ENCODE data around the gene MED13L. TPM values are rescaled to one million over a fixed set of nuclear protein-coding genes. Genes with fewer than 3 reads are reported as not detected.

The MED13L gene
- total RNA-seq, 1 experiment from 2014 or later = 20.1 TPM

- no peak for DNase-seq (ENCODE audit: low read depth)
- in situ Hi-C loops (cut with HindIII; ENCODE audit: low pct_unique_long_range_greater_than_20kb, low sequenced_read_pairs) = no loop called here
Observed at GRCh38 chr12:116306968-116307367, 29.5 kb upstream of the MED13L start.

GRCh38 chr12:116306506-116306905 lies 29.0 kb upstream of the MED13L start:
- in situ Hi-C loops (cut with HindIII; ENCODE audit: low pct_unique_long_range_greater_than_20kb, low sequenced_read_pairs) = no loop called here
- DNase-seq (ENCODE audit: low read depth) = no peak

DNA sequence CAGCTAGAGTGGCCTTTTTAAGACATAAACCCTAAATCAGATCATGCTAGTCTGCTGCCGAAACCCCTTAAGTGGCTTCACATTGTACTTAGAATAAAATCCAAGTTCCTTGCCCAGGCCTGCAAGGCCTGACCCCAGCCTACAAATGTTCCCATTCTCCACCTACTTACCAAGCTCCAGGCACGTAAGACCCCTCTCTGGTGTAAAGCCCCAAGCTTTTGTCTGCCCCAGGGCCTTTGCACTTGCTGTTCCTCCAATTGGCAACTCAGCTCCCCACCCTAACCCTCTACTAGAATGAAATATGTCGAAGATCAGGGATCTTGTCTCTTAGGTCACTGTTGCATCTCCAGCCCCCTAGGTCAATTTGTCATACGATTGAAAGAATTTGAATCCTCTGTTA lies 27.1 kb upstream of the MED13L start:
- no peak for DNase-seq (ENCODE audit: low read depth)
- in situ Hi-C loops (cut with HindIII; ENCODE audit: low pct_unique_long_range_greater_than_20kb, low sequenced_read_pairs) = no loop called here

- in situ Hi-C loops (cut with HindIII; ENCODE audit: low pct_unique_long_range_greater_than_20kb, low sequenced_read_pairs) = no loop called here
- no peak for DNase-seq (ENCODE audit: low read depth)
Observed at GRCh38 chr12:116303929-116304328, 26.4 kb upstream of the MED13L start.

GRCh38 chr12:116303066-116303465 lies 25.6 kb upstream of the MED13L start:
- in situ Hi-C loops (cut with HindIII; ENCODE audit: low pct_unique_long_range_greater_than_20kb, low sequenced_read_pairs) = no loop called here
- no peak for DNase-seq (ENCODE audit: low read depth)

DNA sequence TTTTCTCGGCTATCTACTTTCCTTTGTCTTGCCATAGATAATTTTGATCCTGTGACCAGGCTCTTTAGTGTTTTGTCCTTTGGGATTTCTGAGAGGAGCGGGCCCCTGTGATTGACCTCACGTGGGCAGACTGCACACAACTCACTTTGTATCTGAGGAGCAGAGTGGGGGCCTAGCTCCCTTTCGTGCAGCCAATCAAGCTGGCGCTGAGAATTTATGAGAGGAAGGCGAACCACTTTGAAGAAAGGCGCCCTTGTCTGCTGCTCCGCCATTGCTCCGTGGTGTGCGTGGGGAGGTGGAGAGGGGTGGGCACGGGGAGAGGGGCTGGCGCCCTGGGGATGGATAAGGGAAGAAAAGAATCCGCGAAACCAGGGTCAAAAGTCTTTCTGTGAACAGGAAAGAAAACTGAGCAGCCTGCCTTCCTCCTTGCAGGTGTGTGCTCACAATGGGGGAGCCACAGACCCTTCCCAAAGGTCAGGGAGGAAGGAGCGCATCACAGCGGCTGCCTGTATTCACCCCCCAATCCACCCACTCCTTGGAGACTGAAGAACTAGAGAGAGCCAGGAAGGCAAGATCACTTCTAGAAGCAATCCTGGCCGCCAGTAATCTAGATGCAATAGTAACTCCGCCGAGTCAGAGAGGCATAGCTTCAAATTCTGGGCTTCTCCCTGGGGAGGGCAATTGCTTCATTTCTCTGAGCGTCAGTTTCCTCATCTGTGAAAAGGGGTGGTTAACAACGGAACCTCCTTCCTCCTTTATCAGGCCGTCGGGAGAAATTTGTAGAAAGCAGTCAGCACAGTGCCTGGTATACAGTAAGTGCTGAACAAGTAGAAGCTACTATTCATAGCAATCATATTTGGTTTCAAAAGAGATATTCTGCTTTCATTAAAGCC lies 24.9 kb upstream of the MED13L start:
- in situ Hi-C loops (cut with HindIII; ENCODE audit: low pct_unique_long_range_greater_than_20kb, low sequenced_read_pairs) = no loop called here
- DNase-seq (ENCODE audit: low read depth) = no peak

DNA sequence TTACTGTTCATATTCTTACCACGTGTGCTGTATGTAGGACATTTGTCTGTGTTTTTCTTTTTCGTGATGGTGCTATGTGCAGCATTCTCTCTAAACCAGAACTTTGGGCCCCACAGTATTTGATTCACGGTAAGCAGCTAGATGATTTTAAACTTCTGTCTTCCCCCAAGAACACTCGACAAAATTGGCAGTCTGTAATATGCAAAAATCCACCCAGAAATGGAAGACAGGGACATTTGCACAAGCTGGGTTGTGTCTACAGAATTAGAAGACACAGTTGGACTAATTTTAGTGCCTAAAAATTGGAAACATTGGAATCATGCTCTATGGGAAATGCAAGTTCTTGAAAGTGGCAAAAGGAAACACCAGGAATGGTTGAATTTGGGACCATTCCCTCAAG lies 24.1 kb upstream of the MED13L start:
- in situ Hi-C loops (cut with HindIII; ENCODE audit: low pct_unique_long_range_greater_than_20kb, low sequenced_read_pairs) = no loop called here
- DNase-seq (ENCODE audit: low read depth) = no peak

DNA sequence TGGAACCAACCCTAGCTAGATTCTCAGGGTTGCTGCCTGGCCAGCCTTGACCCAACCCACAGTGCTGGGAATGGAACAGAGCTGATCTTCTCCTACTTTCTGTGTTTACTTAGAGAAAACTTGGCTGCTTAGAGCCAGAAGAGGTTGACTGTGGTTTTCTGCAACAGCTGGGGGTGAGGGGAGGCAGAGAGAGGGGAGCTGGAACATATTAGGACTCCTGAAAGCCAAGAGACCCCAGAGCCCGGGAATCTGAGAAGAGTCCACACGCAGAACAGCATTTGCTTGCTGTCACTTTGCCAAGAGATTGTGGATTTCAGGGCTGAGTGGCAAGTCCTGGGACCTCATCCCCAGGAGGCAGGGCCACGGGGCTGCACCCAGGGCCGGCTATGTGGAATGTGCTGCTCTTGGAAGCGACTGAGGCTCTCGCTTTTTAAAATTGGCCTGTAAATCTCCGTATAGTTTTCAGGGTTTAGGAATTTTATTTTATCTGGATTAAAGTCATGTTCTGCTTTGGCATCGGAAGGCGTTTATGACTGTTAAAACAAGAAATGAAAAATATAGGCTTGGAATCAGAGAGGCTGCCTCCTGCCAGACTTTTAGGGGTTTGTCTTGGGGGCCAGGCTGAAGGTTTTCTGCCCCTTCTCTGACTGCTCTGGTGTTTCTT lies 22.3 kb upstream of the MED13L start:
- in situ Hi-C loops (cut with HindIII; ENCODE audit: low pct_unique_long_range_greater_than_20kb, low sequenced_read_pairs) = no loop called here
- no peak for DNase-seq (ENCODE audit: low read depth)

DNA sequence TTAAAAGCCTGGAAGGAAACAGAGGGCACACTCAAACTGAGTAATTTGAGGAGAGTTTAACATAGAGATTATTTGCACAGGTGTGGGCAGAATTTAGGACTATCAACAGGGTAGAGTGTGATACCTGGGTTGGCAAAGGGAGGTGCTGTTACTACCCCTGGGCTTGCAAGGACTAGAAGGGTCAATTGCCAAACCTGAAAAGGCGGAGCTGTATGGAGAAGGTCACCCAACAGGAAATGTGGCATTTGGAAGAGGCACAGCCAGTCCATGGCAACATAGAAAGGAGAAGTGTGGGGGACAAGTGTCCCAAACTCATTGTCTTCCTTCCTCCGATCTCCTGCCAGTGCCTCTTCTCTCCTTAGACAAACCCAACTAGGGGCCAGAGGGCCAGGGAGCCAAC lies 21.6 kb upstream of the MED13L start:
- in situ Hi-C loops (cut with HindIII; ENCODE audit: low pct_unique_long_range_greater_than_20kb, low sequenced_read_pairs) = no loop called here
- no peak for DNase-seq (ENCODE audit: low read depth)

DNA sequence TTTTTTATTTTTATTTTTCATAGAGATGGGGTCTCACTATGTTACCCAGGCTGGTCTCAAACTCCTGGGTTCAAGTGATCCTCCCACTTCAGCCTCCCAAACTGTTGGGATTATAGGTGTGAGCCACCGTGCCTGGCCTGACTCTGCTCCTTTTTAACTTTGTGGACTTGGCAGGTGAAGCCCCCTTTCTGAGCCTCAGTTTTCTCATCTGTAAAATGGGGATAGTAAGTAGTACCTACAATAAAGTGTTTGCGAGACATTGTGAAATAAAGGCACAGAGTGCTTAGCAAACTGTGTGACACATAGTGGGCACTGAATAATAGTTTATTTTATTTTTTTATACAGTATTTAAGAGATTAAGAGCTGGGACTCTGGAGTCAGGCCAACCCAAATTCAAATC lies 21.1 kb upstream of the MED13L start:
- DNase-seq (ENCODE audit: low read depth) = no peak
- in situ Hi-C loops (cut with HindIII; ENCODE audit: low pct_unique_long_range_greater_than_20kb, low sequenced_read_pairs) = no loop called here

- no peak for DNase-seq (ENCODE audit: low read depth)
- in situ Hi-C loops (cut with HindIII; ENCODE audit: low pct_unique_long_range_greater_than_20kb, low sequenced_read_pairs) = no loop called here
Observed at GRCh38 chr12:116297224-116297834, 19.8 kb upstream of the MED13L start.

DNA sequence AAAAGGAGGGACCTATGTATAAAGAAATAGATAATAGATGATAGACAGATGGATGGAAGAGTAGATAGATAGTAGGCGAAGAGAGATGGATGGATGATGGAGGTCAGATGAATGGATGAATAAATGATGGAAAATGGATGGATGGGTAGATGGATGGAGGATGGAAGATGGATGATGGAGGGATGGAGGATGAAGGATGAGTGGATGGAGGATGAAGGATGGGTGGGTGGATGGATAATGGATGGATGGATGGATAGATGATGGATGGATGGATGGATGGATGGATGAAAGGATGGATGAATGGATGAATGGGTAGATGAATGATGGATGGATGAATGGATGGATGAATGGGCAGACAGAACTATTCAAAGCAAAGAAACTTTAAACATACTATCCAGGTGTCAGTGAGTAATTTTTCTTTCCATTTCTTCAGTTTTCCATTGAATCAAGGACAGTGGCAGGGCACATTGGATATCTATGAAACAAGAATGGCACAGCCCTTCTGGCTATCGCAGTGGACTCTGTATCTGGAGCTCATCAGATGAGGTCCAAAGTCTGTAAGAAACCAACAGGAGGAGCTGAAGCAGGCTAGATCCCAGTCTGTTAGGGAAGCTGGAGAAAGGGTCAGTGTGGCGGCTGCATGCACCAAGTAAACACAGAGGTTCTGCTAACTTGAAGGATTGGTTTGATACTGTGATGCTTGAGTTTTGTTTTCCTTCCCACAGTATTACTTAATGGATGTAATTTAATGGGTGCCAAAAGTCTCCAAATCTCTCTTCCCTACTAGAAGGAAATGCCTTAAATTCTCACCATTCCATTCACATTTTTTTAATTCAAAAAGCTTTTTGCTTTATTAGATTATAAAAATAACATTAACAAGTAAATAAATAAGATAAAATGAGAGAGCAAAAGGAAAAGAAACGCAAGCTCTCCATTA lies 18.1 kb upstream of the MED13L start:
- DNase-seq (ENCODE audit: low read depth) = no peak
- in situ Hi-C loops (cut with HindIII; ENCODE audit: low pct_unique_long_range_greater_than_20kb, low sequenced_read_pairs) = no loop called here

- in situ Hi-C loops (cut with HindIII; ENCODE audit: low pct_unique_long_range_greater_than_20kb, low sequenced_read_pairs) = no loop called here
- DNase-seq (ENCODE audit: low read depth) = no peak
Observed at GRCh38 chr12:116294454-116295165, 17.1 kb upstream of the MED13L start.

DNA sequence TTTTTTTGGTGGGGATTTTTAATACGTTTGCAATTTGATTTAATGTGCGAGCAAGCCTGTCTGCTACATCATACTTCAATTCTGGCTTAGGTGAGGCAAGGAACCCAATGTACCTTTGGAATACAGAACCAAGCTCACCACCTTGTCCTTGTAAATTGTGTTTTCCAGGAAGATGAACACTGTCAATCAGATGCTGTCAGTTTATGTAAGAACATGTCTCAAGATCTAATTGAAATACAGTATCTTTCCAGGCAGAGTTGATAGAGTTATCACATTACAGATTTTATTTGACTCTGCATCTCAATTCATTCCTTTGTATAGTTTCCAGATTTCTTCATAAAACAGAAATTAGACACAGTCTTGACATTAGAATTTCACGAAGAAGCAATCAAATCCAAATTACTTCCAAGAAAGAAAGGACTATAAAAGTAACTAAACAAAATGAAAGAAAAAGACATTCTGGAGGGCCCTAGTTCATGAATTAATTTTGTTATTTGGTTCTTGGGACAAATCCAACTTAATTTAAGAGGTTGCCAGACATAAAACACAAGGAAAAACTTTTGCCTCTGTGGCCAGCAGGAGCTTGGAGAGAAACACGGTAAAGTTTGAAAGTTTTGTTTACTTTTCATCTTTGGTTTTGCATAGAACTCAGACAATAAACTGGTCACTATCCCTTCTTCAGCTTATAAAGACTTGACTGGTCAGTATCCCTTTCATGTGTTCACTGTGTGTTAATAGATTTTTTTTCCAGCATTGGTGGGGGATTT lies 16.4 kb upstream of the MED13L start:
- no peak for DNase-seq (ENCODE audit: low read depth)
- in situ Hi-C loops (cut with HindIII; ENCODE audit: low pct_unique_long_range_greater_than_20kb, low sequenced_read_pairs) = no loop called here

- in situ Hi-C loops (cut with HindIII; ENCODE audit: low pct_unique_long_range_greater_than_20kb, low sequenced_read_pairs) = no loop called here
- no peak for DNase-seq (ENCODE audit: low read depth)
Observed at GRCh38 chr12:116291218-116291617, 13.7 kb upstream of the MED13L start.

DNA sequence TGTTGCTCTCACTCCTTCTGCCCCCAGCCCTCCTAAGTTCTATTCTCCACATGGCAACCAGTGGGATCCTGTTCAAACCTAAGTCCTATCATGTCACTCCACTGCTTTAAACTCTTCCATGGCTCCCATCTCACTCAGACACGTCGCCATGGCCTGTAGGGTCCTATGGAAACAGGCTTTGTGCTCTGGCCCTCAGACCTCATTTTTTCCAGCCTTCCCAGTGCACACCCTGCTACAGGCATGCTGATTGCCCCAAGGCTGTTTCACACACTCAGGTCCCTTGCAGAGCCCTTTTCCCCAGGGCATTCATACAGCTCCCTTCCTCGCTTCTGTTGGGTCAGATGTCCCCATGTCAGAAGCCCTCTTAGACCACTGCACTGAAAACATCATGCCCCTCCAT lies 11.2 kb upstream of the MED13L start:
- in situ Hi-C loops (cut with HindIII; ENCODE audit: low pct_unique_long_range_greater_than_20kb, low sequenced_read_pairs) = no loop called here

DNA sequence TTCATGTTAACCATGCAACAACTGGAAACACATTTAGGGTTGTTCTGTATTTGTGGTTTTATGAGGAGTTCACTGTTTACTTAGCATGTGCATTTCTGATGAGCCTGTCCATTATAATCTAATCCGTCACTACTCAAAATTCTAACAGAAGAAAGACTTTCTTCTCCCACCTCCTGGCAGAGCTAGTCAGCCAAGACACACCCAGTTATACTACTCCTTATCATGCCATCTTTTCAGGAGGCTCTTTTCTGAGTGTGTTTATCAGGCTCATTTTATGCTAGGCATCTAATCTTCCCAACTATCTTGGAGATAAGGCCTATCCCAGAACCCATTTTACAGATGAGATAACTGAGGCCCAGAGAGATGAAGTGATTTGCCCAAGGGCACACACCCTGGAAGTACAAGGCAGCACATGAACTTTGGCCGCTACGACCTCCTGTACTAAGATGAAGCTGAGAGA lies 10.4 kb upstream of the MED13L start:
- in situ Hi-C loops (cut with HindIII; ENCODE audit: low pct_unique_long_range_greater_than_20kb, low sequenced_read_pairs) = no loop called here
- DNase-seq (ENCODE audit: low read depth) = no peak

More for the DNA sequence above, 11.2 kb upstream of the MED13L start:
- no peak for DNase-seq (ENCODE audit: low read depth)
